ENCODE measurements around the gene SNX25. TPM values are rescaled to one million over a fixed set of nuclear protein-coding genes. Genes with fewer than 3 reads are reported as not detected.

SNX25 gene
- polyA plus RNA-seq, 1 donor (not counting 4 experiments of a cell fraction or from before 2014, with no cell fraction given): 5.0 TPM

DNA sequence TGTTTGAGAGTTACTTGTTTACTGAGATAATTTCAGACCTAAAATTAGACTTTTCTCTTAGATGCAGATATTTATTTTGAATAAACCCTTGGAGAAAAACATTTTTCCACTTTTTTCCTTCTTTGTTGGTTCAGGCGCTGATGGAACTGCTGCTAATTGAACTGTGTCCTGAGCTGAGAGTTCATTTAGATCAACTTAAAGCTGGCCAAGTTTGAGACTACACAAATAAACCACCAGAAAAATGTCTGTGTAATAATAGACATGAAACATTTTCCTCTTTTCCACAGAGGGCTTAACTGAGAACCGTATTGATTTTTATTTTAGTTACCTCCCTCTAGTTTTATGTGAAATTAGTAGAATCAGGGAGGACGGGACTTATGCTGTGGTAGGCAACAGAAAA, 153.9 kb downstream of the SNX25 start:
- Histone ChIP-seq H3K4me3 (ENCODE audit: control insufficient read depth in 2 of 3, extremely low read depth in 1 of 3, insufficient read depth in 2 of 3, low read depth in 1 of 3, low read length in 3 of 3) (no peak overlapping the region), H3K4me2 (ENCODE audit: control insufficient read depth, extremely low read depth, insufficient read depth, low read depth, low read length) (no peak overlapping the region), H3K9me1 (ENCODE audit: control insufficient read depth, extremely low read depth, insufficient read depth, low read length) (no peaks in the 10 kb centered on the region), H3K27ac (ENCODE audit: control insufficient read depth, insufficient read depth, low read length) (no peak overlapping the region), H3K27me3 (ENCODE audit: control insufficient read depth, extremely low read depth, insufficient read depth, low read length) (no peaks in the 10 kb centered on the region), H3K9ac (ENCODE audit: control insufficient read depth, extremely low read depth, insufficient read depth, low read length) (no peak overlapping the region), H3K4me1 (ENCODE audit: control insufficient read depth, extremely low read depth, insufficient read depth, low read length) (no peaks in the 10 kb centered on the region), H3K36me3 (ENCODE audit: control insufficient read depth in 2 of 2, extremely low read depth in 1 of 2, insufficient read depth in 2 of 2, low read length in 2 of 2) (no peaks in the 10 kb centered on the region), H2AFZ (ENCODE audit: control insufficient read depth, low read length) (no peak overlapping the region), H3K79me2 (ENCODE audit: control insufficient read depth, insufficient read depth, low read length) (no peaks in the 10 kb centered on the region), H4K20me1 (ENCODE audit: control insufficient read depth, extremely low read depth, insufficient read depth, low read length) (no peaks in the 10 kb centered on the region), H3K9me3 (ENCODE audit: control insufficient read depth, low read depth, low read length) (no peaks in the 10 kb centered on the region)
- DNase-seq (ENCODE audit: low read depth, low spot score) (no peak), FAIRE-seq (no peak)
- dilution Hi-C loops (cut with MboI; ENCODE audit: extremely low pct_ligation_motif_present, low sequenced_read_pairs): no loop called here
- TF ChIP-seq EZH2 (IDR thresholded peaks at IDR 0.05; ENCODE audit: low read length): no peak
- TF ChIP-seq, protein P1, sequence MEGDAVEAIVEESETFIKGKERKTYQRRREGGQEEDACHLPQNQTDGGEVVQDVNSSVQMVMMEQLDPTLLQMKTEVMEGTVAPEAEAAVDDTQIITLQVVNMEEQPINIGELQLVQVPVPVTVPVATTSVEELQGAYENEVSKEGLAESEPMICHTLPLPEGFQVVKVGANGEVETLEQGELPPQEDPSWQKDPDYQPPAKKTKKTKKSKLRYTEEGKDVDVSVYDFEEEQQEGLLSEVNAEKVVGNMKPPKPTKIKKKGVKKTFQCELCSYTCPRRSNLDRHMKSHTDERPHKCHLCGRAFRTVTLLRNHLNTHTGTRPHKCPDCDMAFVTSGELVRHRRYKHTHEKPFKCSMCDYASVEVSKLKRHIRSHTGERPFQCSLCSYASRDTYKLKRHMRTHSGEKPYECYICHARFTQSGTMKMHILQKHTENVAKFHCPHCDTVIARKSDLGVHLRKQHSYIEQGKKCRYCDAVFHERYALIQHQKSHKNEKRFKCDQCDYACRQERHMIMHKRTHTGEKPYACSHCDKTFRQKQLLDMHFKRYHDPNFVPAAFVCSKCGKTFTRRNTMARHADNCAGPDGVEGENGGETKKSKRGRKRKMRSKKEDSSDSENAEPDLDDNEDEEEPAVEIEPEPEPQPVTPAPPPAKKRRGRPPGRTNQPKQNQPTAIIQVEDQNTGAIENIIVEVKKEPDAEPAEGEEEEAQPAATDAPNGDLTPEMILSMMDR (optimal IDR thresholded peaks at IDR 0.05 in 1 of 3, IDR thresholded peaks at IDR 0.05 in 1 of 3, conservative IDR thresholded peaks at IDR 0.05 in 1 of 3; ENCODE audit: extremely low read depth in 1 of 3, insufficient read depth in 2 of 3, low read length in 3 of 3): no peak

DNA sequence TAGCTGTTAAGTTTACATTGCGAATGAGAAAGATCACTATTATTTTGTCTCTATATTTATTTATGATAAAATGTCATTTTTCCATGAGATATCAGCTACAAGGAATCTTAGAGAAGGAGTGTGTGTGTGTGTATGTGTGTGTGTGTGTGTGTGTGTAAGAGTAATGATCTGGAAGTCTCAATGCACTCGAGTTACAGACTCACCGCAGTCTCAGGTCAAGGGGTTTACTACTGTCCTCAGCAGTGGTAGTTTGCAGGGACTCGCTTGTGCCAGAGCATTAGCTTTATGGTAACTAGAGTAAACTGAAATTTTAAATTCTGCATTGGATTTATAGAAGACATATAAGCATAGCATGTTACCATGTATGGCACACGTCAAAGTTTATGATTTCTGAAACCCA, 155.5 kb downstream of the SNX25 start:
- no peak overlapping the region for H3K27ac ChIP-seq (ENCODE audit: control insufficient read depth, insufficient read depth, low read length)
- H3K27me3 ChIP-seq (ENCODE audit: control insufficient read depth, extremely low read depth, insufficient read depth, low read length): no peaks in the 10 kb centered on the region
- H3K36me3 ChIP-seq (ENCODE audit: control insufficient read depth in 2 of 2, extremely low read depth in 1 of 2, insufficient read depth in 2 of 2, low read length in 2 of 2): no peaks in the 10 kb centered on the region
- H3K4me1 ChIP-seq (ENCODE audit: control insufficient read depth, extremely low read depth, insufficient read depth, low read length): no peaks in the 10 kb centered on the region
- TF ChIP-seq, protein P1 (optimal IDR thresholded peaks at IDR 0.05 in 1 of 3, IDR thresholded peaks at IDR 0.05 in 1 of 3, conservative IDR thresholded peaks at IDR 0.05 in 1 of 3; ENCODE audit: extremely low read depth in 1 of 3, insufficient read depth in 2 of 3, low read length in 3 of 3): no peak
- TF ChIP-seq EZH2 (IDR thresholded peaks at IDR 0.05; ENCODE audit: low read length): no peak
- no peak overlapping the region for H2AFZ ChIP-seq (ENCODE audit: control insufficient read depth, low read length)
- H3K4me3 ChIP-seq (ENCODE audit: control insufficient read depth in 2 of 3, extremely low read depth in 1 of 3, insufficient read depth in 2 of 3, low read depth in 1 of 3, low read length in 3 of 3): no peak overlapping the region
- no peaks in the 10 kb centered on the region for H3K79me2 ChIP-seq (ENCODE audit: control insufficient read depth, insufficient read depth, low read length)
- dilution Hi-C loops (cut with MboI; ENCODE audit: extremely low pct_ligation_motif_present, low sequenced_read_pairs): no loop called here
- H4K20me1 ChIP-seq (ENCODE audit: control insufficient read depth, extremely low read depth, insufficient read depth, low read length): no peaks in the 10 kb centered on the region
- no peak overlapping the region for H3K4me2 ChIP-seq (ENCODE audit: control insufficient read depth, extremely low read depth, insufficient read depth, low read depth, low read length)
- no peaks in the 10 kb centered on the region for H3K9me1 ChIP-seq (ENCODE audit: control insufficient read depth, extremely low read depth, insufficient read depth, low read length)
- DNase-seq (ENCODE audit: low read depth, low spot score) (no peak), FAIRE-seq (no peak)
- no peak overlapping the region for H3K9ac ChIP-seq (ENCODE audit: control insufficient read depth, extremely low read depth, insufficient read depth, low read length)
- no peaks in the 10 kb centered on the region for H3K9me3 ChIP-seq (ENCODE audit: control insufficient read depth, low read depth, low read length)
